ENCODE data around the gene TMEM217.

DNA sequence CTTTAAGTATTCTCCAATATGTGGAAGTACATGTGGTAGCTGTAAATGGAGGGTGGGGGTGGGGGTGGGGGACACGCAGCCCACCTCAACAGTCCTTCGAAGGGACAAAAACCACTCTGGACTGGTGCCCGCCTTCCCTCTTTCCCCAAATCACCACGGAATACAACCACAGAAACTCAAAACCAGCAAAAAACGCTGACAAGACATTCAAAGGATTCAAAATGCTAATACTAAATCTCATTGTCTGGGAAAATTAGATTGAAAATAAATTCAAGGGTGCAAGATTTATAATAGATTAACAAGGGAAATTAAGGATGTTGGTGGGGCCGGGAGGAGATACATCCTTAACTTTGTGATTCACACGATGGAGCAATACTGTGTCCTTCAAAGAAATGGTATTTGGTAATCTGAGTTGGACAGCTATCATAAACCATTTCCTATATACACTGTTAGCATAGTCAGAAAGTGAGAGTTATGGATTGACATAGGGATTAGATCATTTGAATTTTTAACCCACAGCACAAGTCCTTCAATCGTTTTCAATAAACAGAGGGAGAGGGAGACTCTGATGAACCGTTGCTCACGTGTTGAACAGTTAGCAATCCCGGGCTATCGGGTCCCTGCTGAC lies 1.1 kb downstream of the TMEM217 start:
- TF ChIP-seq EZH2phosphoT487 (IDR thresholded peaks at IDR 0.05; ENCODE audit: low read depth, severe bottlenecking, unreplicated experiment) = no peak
- TF ChIP-seq, protein P1, sequence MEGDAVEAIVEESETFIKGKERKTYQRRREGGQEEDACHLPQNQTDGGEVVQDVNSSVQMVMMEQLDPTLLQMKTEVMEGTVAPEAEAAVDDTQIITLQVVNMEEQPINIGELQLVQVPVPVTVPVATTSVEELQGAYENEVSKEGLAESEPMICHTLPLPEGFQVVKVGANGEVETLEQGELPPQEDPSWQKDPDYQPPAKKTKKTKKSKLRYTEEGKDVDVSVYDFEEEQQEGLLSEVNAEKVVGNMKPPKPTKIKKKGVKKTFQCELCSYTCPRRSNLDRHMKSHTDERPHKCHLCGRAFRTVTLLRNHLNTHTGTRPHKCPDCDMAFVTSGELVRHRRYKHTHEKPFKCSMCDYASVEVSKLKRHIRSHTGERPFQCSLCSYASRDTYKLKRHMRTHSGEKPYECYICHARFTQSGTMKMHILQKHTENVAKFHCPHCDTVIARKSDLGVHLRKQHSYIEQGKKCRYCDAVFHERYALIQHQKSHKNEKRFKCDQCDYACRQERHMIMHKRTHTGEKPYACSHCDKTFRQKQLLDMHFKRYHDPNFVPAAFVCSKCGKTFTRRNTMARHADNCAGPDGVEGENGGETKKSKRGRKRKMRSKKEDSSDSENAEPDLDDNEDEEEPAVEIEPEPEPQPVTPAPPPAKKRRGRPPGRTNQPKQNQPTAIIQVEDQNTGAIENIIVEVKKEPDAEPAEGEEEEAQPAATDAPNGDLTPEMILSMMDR (IDR thresholded peaks at IDR 0.05; ENCODE audit: poor library complexity) = no peak

Measured in hepatocyte (in vitro differentiated cells).